ENCODE results near the gene PCCA. TPM values are rescaled to one million over a fixed set of nuclear protein-coding genes. Genes with fewer than 3 reads are reported as not detected.
A peak's percentile ranks its signal among the peaks of the same experiment; 100 is the strongest.

Gene PCCA
- total and polyA plus RNA-seq, 2 donors (not counting 1 experiment from before 2014, with no cell fraction given), result 4.8 to 17.4 TPM

DNA sequence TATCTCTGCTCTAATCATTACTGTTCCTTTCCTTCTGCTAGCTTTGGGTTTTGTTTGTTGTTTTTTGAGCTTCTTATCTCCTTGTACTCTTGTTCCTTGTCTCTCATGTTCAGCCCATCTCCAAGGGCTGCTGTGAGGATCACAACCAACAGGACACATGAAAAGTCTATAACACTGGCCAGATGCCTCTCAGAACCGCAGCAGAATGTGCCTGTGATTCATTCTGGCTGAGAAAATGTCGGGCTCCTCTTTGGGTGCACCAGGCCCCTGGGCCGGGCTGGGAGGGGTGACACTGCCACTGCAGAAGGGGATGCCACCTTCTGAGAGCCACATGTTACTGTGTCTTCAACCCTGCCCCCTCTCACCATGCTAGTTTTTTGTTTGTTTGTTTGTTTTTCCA is 451.7 kb downstream of the PCCA start:
- DNase-seq (no peak), ATAC-seq (ENCODE audit: low read depth) (no peak)
- H3K9me3 ChIP-seq (ENCODE audit: control extremely low read depth in 1 of 3, control insufficient read depth in 2 of 3, insufficient read depth in 1 of 3, low read length in 2 of 3), result no peaks in the 10 kb centered on the region
- H3K4me3 ChIP-seq (ENCODE audit: control extremely low read depth in 1 of 5, extremely low read depth in 1 of 5, insufficient read depth in 1 of 5, low read depth in 2 of 5, low read length in 4 of 5), result no peak overlapping the region
- 97% methylated on average over 3 of the region's 3 CpGs for WGBS (ENCODE audit: insufficient coverage)
- no peak overlapping the region for H3K4me3 Mint-ChIP-seq
- ChIA-PET CTCF (no interaction called here), POLR2A (no interaction called here)
- no peak overlapping the region for H2AFZ ChIP-seq (ENCODE audit: insufficient read depth, low read depth, low read length, poor library complexity, severe bottlenecking)
- H3K27ac ChIP-seq (ENCODE audit: low read length in 2 of 2), result no peak overlapping the region
- no peaks in the 10 kb centered on the region for H3K36me3 ChIP-seq (replicated peaks in 1 of 2; ENCODE audit: control extremely low read depth in 1 of 2, control insufficient read depth in 1 of 2, extremely low read depth in 1 of 2, insufficient read depth in 2 of 2, low read length in 1 of 2)
- no peak overlapping the region for H3K4me2 ChIP-seq (replicated peaks; ENCODE audit: low read depth, low read length, poor library complexity, severe bottlenecking)
- no peaks in the 10 kb centered on the region for H3K27me3 Mint-ChIP-seq
- H3K27ac Mint-ChIP-seq, result no peak overlapping the region
- peaks cover 7% of the 10 kb centered on the region for H3K4me1 Mint-ChIP-seq
- no peak overlapping the region for H3K9ac ChIP-seq (ENCODE audit: low read length)
- H3K9me3 Mint-ChIP-seq (ENCODE audit: insufficient read depth), result no peaks in the 10 kb centered on the region
- H3K27me3 ChIP-seq (replicated peaks in 1 of 4; ENCODE audit: control extremely low read depth in 1 of 4, control insufficient read depth in 3 of 4, insufficient read depth in 4 of 4, low read length in 3 of 4), result no peaks in the 10 kb centered on the region
- TF ChIP-seq EZH2 (IDR thresholded peaks at IDR 0.05; ENCODE audit: borderline replicate concordance, insufficient read depth, low read depth, low read length, poor library complexity, severe bottlenecking), result no peak
- TF ChIP-seq, protein P1, sequence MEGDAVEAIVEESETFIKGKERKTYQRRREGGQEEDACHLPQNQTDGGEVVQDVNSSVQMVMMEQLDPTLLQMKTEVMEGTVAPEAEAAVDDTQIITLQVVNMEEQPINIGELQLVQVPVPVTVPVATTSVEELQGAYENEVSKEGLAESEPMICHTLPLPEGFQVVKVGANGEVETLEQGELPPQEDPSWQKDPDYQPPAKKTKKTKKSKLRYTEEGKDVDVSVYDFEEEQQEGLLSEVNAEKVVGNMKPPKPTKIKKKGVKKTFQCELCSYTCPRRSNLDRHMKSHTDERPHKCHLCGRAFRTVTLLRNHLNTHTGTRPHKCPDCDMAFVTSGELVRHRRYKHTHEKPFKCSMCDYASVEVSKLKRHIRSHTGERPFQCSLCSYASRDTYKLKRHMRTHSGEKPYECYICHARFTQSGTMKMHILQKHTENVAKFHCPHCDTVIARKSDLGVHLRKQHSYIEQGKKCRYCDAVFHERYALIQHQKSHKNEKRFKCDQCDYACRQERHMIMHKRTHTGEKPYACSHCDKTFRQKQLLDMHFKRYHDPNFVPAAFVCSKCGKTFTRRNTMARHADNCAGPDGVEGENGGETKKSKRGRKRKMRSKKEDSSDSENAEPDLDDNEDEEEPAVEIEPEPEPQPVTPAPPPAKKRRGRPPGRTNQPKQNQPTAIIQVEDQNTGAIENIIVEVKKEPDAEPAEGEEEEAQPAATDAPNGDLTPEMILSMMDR (IDR thresholded peaks at IDR 0.05), result no peak
- H3K79me2 ChIP-seq (ENCODE audit: control insufficient read depth, insufficient read depth, low read length), result no peaks in the 10 kb centered on the region
- intact Hi-C loops (cut with micrococcal nuclease), result no loop called here
- H3K4me1 ChIP-seq (ENCODE audit: control insufficient read depth in 2 of 2, insufficient read depth in 2 of 2, low read length in 2 of 2), result peaks cover 3 to 6% of the 10 kb centered on the region in 2 donors
- no peaks in the 10 kb centered on the region for H4K20me1 ChIP-seq (ENCODE audit: control insufficient read depth, insufficient read depth, low read length, poor library complexity, severe bottlenecking)

GRCh38 chr13:100541897-100542825 is 453.3 kb downstream of the PCCA start:
- Mint-ChIP-seq H3K4me1 (peaks cover 7% of the 10 kb centered on the region), H3K27ac (no peak overlapping the region), H3K4me3 (no peak overlapping the region), H3K27me3 (no peaks in the 10 kb centered on the region), H3K9me3 (ENCODE audit: insufficient read depth) (no peaks in the 10 kb centered on the region)
- H3K4me2 ChIP-seq (replicated peaks; ENCODE audit: low read depth, low read length, poor library complexity, severe bottlenecking), result peak overlapping the region; percentile 42
- no peaks in the 10 kb centered on the region for H3K36me3 ChIP-seq (replicated peaks in 1 of 2; ENCODE audit: control extremely low read depth in 1 of 2, control insufficient read depth in 1 of 2, extremely low read depth in 1 of 2, insufficient read depth in 2 of 2, low read length in 1 of 2)
- DNase-seq (no peak), ATAC-seq (ENCODE audit: low read depth) (no peak)
- ChIA-PET POLR2A (no interaction called here), CTCF (interaction anchor here (0.8 to 1.7 kb wide), 3 partner anchors 12 to 886 kb away, joined by 3 to 4 read pairs (median 3); no protein-coding TSS in a partner anchor)
- no peak overlapping the region for H2AFZ ChIP-seq (ENCODE audit: insufficient read depth, low read depth, low read length, poor library complexity, severe bottlenecking)
- no peak overlapping the region for H3K4me3 ChIP-seq (ENCODE audit: control extremely low read depth in 1 of 5, extremely low read depth in 1 of 5, insufficient read depth in 1 of 5, low read depth in 2 of 5, low read length in 4 of 5)
- H4K20me1 ChIP-seq (ENCODE audit: control insufficient read depth, insufficient read depth, low read length, poor library complexity, severe bottlenecking), result no peaks in the 10 kb centered on the region
- no peaks in the 10 kb centered on the region for H3K9me3 ChIP-seq (ENCODE audit: control extremely low read depth in 1 of 3, control insufficient read depth in 2 of 3, insufficient read depth in 1 of 3, low read length in 2 of 3)
- TF ChIP-seq EZH2 (IDR thresholded peaks at IDR 0.05; ENCODE audit: borderline replicate concordance, insufficient read depth, low read depth, low read length, poor library complexity, severe bottlenecking), result no peak
- TF ChIP-seq, protein P1 (IDR thresholded peaks at IDR 0.05), result no peak
- intact Hi-C loops (cut with micrococcal nuclease), result no loop called here
- H3K27ac ChIP-seq (ENCODE audit: low read length in 2 of 2), result no peak overlapping the region
- no peaks in the 10 kb centered on the region for H3K27me3 ChIP-seq (replicated peaks in 1 of 4; ENCODE audit: control extremely low read depth in 1 of 4, control insufficient read depth in 3 of 4, insufficient read depth in 4 of 4, low read length in 3 of 4)
- 95% methylated on average over 18 of the region's 18 CpGs for WGBS (ENCODE audit: insufficient coverage)
- no peaks in the 10 kb centered on the region for H3K79me2 ChIP-seq (ENCODE audit: control insufficient read depth, insufficient read depth, low read length)
- no peak overlapping the region for H3K9ac ChIP-seq (ENCODE audit: low read length)
- H3K4me1 ChIP-seq (ENCODE audit: control insufficient read depth in 2 of 2, insufficient read depth in 2 of 2, low read length in 2 of 2), result peaks cover 3 to 6% of the 10 kb centered on the region in 2 donors
